Hepatocyte (in vitro differentiated cells): ENCODE results near the gene RNF113A. TPM values are rescaled to one million over a fixed set of nuclear protein-coding genes. Genes with fewer than 3 reads are reported as not detected.
A peak's percentile ranks its signal among the peaks of the same experiment; 100 is the strongest.

ENCODE experiments used
- DNase-seq: peaks from one replicate; pipeline ENCODE4 v3.0.0-alpha.2; 2016; ENCODE audit warnings: low spot score
- H2AFZ ChIP-seq: fragments of 200-600 bp; sonication (generic); 2 replicates; pipeline ENCODE4 v1.6.0; 2016; ENCODE audit warnings: antibody characterized with exemption, mild to moderate bottlenecking
- H3K27ac ChIP-seq: fragments of 200-600 bp; sonication (generic); 2 replicates; pipeline ENCODE4 v1.5.1; 2016; ENCODE audit warnings: mild to moderate bottlenecking
- H3K27me3 ChIP-seq: fragments of 200-600 bp; sonication (generic); 2 replicates; pipeline ENCODE4 v1.6.1; 2016
- H3K36me3 ChIP-seq: fragments of 200-600 bp; sonication (generic); replicated peaks from 2 replicates; pipeline ENCODE4 v1.5.1; 2016; ENCODE audit warnings: low read depth; ENCODE audit not compliant: insufficient read depth
- H3K4me1 ChIP-seq: fragments of 200-600 bp; sonication (generic); 2 replicates; pipeline ENCODE4 v1.5.1; 2016; ENCODE audit warnings: mild to moderate bottlenecking, moderate library complexity; ENCODE audit not compliant: insufficient read depth
- H3K4me2 ChIP-seq: fragments of 200-600 bp; sonication (generic); 2 replicates; pipeline ENCODE4 v1.6.0; 2016
- H3K4me3 ChIP-seq: fragments of 200-600 bp; sonication (generic); 2 replicates; pipeline ENCODE4 v1.5.1; 2016; ENCODE audit warnings: mild to moderate bottlenecking
- H3K79me2 ChIP-seq: fragments of 200-600 bp; sonication (generic); 2 replicates; pipeline ENCODE4 v1.6.0; 2017; ENCODE audit warnings: mild to moderate bottlenecking
- H3K9me2 ChIP-seq: fragments of 200-600 bp; sonication (generic); replicated peaks from 2 replicates; pipeline ENCODE4 v1.6.0; 2017; ENCODE audit warnings: mild to moderate bottlenecking; ENCODE audit not compliant: insufficient read depth
- H3K9me3 ChIP-seq: fragments of 200-600 bp; sonication (generic); 2 replicates; pipeline ENCODE4 v1.5.1; 2016; ENCODE audit warnings: low read depth, mild to moderate bottlenecking
- H4K20me1 ChIP-seq: fragments of 200-600 bp; sonication (generic); 2 replicates; pipeline ENCODE4 v1.6.0; 2016; ENCODE audit warnings: mild to moderate bottlenecking; ENCODE audit not compliant: insufficient read depth, poor library complexity, severe bottlenecking
- CTCF ChIP-seq: fragments of 200-600 bp; sonication (generic); IDR thresholded peaks from 2 replicates; pipeline ENCODE4 v1.5.1; 2016; ENCODE audit warnings: antibody characterized with exemption, mild to moderate bottlenecking; ENCODE audit not compliant: poor library complexity
- EZH2 ChIP-seq: fragments of 200-600 bp; sonication (generic); IDR thresholded peaks from 2 replicates; pipeline ENCODE4 v1.6.1; 2016; ENCODE audit warnings: antibody characterized with exemption, mild to moderate bottlenecking, borderline replicate concordance
- EZH2phosphoT487 ChIP-seq: fragments of 200-600 bp; sonication (generic); IDR thresholded peaks from one replicate; pipeline ENCODE4 v1.6.1; 2018; ENCODE audit warnings: antibody characterized with exemption, mild to moderate bottlenecking, low read depth, moderate library complexity; ENCODE audit not compliant: unreplicated experiment, severe bottlenecking
- WGBS: methylation state at CpG from one replicate; pipeline ENCODE4 v1.1.6; 2016; ENCODE audit warnings: low lambda C conversion rate; ENCODE audit errors: missing lambda C conversion rate; 5-methylcytosine and 5-hydroxymethylcytosine counted together
- polyA plus RNA-seq: library from polyadenylated mRNA; unstranded; fragments of >200 nt; fragmentation: Nextera tagmentation; extraction: Ambion mirVana; gene quantifications from 2 replicates; pipeline ENCODE4 v1.2.1, GENCODE V29; 2016
- total RNA-seq: library from RNA; depleted of rRNA; stranded (reverse); fragments of >200 nt; gene quantifications from 2 replicates; pipeline ENCODE4 v1.2.3, GENCODE V29; 2014

RNF113A gene
- 19.7 and 25.8 TPM in 2 replicates for total RNA-seq
- polyA plus RNA-seq = 14.1 and 19.7 TPM in 2 replicates

DNA sequence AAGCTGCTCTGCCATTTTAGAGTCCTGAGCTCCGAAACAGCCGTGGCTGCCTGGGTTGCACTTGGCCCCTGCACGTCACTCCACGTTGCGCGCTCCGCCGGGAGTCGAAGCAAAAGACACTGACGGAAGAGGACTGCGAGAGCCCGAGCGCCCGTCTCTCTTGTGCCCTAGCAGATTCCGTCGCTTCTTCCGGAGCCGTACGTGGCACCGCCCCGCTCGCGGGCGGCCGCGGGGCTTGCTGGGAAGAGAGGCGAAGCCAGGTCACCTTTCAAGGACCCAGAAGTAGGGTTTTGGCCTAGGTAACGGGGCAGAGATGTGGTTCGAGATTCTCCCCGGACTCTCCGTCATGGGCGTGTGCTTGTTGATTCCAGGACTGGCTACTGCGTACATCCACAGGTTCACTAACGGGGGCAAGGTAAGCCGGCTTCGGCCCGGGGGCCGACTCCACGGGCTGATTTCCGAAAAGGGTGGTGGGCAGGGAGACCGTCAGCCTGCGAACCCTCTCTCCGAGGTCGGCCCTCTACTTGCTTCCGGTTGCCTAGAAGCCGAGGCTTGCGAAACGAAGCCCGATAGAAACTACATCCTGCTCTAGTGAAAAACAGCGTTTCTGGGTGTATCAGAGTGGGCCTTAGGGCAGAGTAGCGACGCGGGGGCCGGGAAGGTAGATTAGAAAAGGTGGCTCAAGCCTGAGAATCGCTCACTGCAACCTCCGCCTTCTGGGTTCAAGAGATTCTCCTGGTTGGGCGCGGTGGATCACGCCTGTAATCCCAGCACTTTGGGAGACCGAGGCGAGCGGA, at the start of gene RNF113A, which contains the start of gene NDUFA1:
RNF113A (minus strand) TSS at position 135 of the 797 bp plus-strand sequence; CDS start at position 15, 120 bp downstream.
NDUFA1 (plus strand) TSS at position 234 of the 797 bp plus-strand sequence; CDS start at position 314, 80 bp downstream.
- Histone ChIP-seq H3K36me3 (no peaks in the 10 kb centered on the region), H3K9me3 (no peaks in the 10 kb centered on the region), H3K4me3 (peak within 1 kb of the TSS; percentile 63), H3K27me3 (no peaks in the 10 kb centered on the region), H3K27ac (peak within 1 kb of the TSS; percentile 97), H3K79me2 (peaks cover 34% of the 10 kb centered on the region), H3K4me1 (peaks cover 5% of the 10 kb centered on the region), H3K9me2 (no peaks in the 10 kb centered on the region), H4K20me1 (no peaks in the 10 kb centered on the region), H3K4me2 (peak within 1 kb of the TSS; percentile 73), H2AFZ (peak within 1 kb of the TSS; percentile 54)
- no peak for TF ChIP-seq EZH2
- TF ChIP-seq CTCF = no peak
- 40% methylated on average over 60 of the region's 62 CpGs for WGBS
- DNase-seq = peak; percentile 91

GRCh38 chrX:119919835-119920585, 48.5 kb upstream of the RNF113A start:
- 65% methylated on average over 5 of the region's 5 CpGs for WGBS
- no peak overlapping the region for H2AFZ ChIP-seq
- H3K4me2 ChIP-seq = no peak overlapping the region
- no peaks in the 10 kb centered on the region for H3K9me2 ChIP-seq
- no peaks in the 10 kb centered on the region for H3K9me3 ChIP-seq
- no peaks in the 10 kb centered on the region for H3K27me3 ChIP-seq
- no peaks in the 10 kb centered on the region for H3K4me1 ChIP-seq
- H4K20me1 ChIP-seq = no peaks in the 10 kb centered on the region
- no peak for DNase-seq
- no peak overlapping the region for H3K4me3 ChIP-seq
- H3K79me2 ChIP-seq = no peaks in the 10 kb centered on the region
- no peak for TF ChIP-seq EZH2phosphoT487
- no peak for TF ChIP-seq EZH2
- TF ChIP-seq CTCF = no peak
- no peaks in the 10 kb centered on the region for H3K36me3 ChIP-seq
- H3K27ac ChIP-seq = no peak overlapping the region

GRCh38 chrX:119917877-119918276, 46.3 kb upstream of the RNF113A start:
- Histone ChIP-seq H3K4me1 (no peaks in the 10 kb centered on the region), H3K9me3 (no peaks in the 10 kb centered on the region), H2AFZ (no peak overlapping the region), H3K27me3 (no peaks in the 10 kb centered on the region), H3K4me3 (no peak overlapping the region), H3K79me2 (no peaks in the 10 kb centered on the region), H4K20me1 (no peaks in the 10 kb centered on the region), H3K36me3 (no peaks in the 10 kb centered on the region), H3K9me2 (no peaks in the 10 kb centered on the region), H3K27ac (no peak overlapping the region), H3K4me2 (no peak overlapping the region)
- TF ChIP-seq EZH2phosphoT487 (no peak), CTCF (no peak), EZH2 (no peak)
- no peak for DNase-seq
- WGBS = 82% methylated on average over 2 of the region's 2 CpGs
